Measurements from ENCODE around the gene FNDC11. TPM values are rescaled to one million over a fixed set of nuclear protein-coding genes. Genes with fewer than 3 reads are reported as not detected.

The FNDC11 gene
- total and polyA plus RNA-seq, 10 donors, result 0.33 to 2.0 (median 1.00) TPM

GRCh38 chr20:63541371-63541770 lies 12.6 kb upstream of the FNDC11 start:
- Histone ChIP-seq H3K36me3 (no peaks in the 10 kb centered on the region), H3K9me3 (no peaks in the 10 kb centered on the region), H3K27me3 (replicated peaks in 1 of 7) (peaks cover 0 to 3% (median 0%) of the 10 kb centered on the region in 7 donors), H3K4me3 (peak overlapping the region in 1 of 8 donors; percentile 43), H3K27ac (peak overlapping the region in 7 of 8 donors; percentile 54 to 88 (median 79)), H3K4me1 (peaks cover 24 to 96% (median 71%) of the 10 kb centered on the region in 6 donors)
- no peak for DNase-seq
- 91 to 97% (median 92%) methylated on average over 7 to 28 of the region's 28 CpGs for WGBS, 5 donors
- no peak for TF ChIP-seq CTCF (IDR thresholded peaks at IDR 0.05 in 8 of 11, conservative IDR thresholded peaks at IDR 0.05 in 3 of 11)
- TF ChIP-seq POLR2A (IDR thresholded peaks at IDR 0.05), result no peak
- TF ChIP-seq POLR2AphosphoS5 (IDR thresholded peaks at IDR 0.05), result no peak
- intact Hi-C loops (cut with DNase I; ENCODE audit: low total_unique reads), result no loop called here

GRCh38 chr20:63542031-63542559 lies 11.9 kb upstream of the FNDC11 start:
- H3K36me3 ChIP-seq, result no peaks in the 10 kb centered on the region
- 63 to 83% (median 74%) methylated on average over 13 to 36 of the region's 36 CpGs for WGBS, 5 donors
- peak; percentile 91 for DNase-seq
- H3K27me3 ChIP-seq (replicated peaks in 1 of 7), result peaks cover 0 to 10% (median 0%) of the 10 kb centered on the region in 7 donors
- H3K9me3 ChIP-seq, result no peaks in the 10 kb centered on the region
- H3K27ac ChIP-seq, result peak overlapping the region; percentile 54 to 88 (median 74)
- H3K4me3 ChIP-seq, result peak overlapping the region in 2 of 8 donors; percentile 4 to 43
- TF ChIP-seq POLR2A (IDR thresholded peaks at IDR 0.05), result no peak
- no peak for TF ChIP-seq CTCF (IDR thresholded peaks at IDR 0.05 in 8 of 11, conservative IDR thresholded peaks at IDR 0.05 in 3 of 11)
- peak; percentile 73 to 91 (median 85) for TF ChIP-seq POLR2AphosphoS5 (IDR thresholded peaks at IDR 0.05)
- intact Hi-C loops (cut with DNase I; ENCODE audit: low total_unique reads), result no loop called here
- peaks cover 17 to 95% (median 67%) of the 10 kb centered on the region in 6 donors for H3K4me1 ChIP-seq

GRCh38 chr20:63542696-63543095 lies 11.3 kb upstream of the FNDC11 start:
- Histone ChIP-seq H3K9me3 (no peaks in the 10 kb centered on the region), H3K27me3 (replicated peaks in 1 of 7) (peaks cover 0 to 16% (median 0%) of the 10 kb centered on the region in 7 donors), H3K4me1 (peaks cover 11 to 95% (median 67%) of the 10 kb centered on the region in 6 donors), H3K4me3 (peak overlapping the region in 2 of 8 donors; percentile 4 to 43), H3K36me3 (no peaks in the 10 kb centered on the region), H3K27ac (peak overlapping the region in 7 of 8 donors; percentile 63 to 88 (median 79))
- TF ChIP-seq POLR2A (IDR thresholded peaks at IDR 0.05) (no peak), CTCF (IDR thresholded peaks at IDR 0.05 in 8 of 11, conservative IDR thresholded peaks at IDR 0.05 in 3 of 11) (no peak), POLR2AphosphoS5 (IDR thresholded peaks at IDR 0.05) (peak in 2 of 3 donors; percentile 6 to 22)
- DNase-seq, result peak; percentile 88
- intact Hi-C loops (cut with DNase I; ENCODE audit: low total_unique reads), result no loop called here
- WGBS, 5 donors, result 58 to 79% (median 67%) methylated on average over 8 to 10 of the region's 10 CpGs

- peaks cover 0 to 21% (median 0%) of the 10 kb centered on the region in 7 donors for H3K27me3 ChIP-seq (replicated peaks in 1 of 7)
- H3K9me3 ChIP-seq, result no peaks in the 10 kb centered on the region
- H3K27ac ChIP-seq, result peak overlapping the region in 5 of 8 donors; percentile 69 to 88 (median 84)
- peak overlapping the region in 1 of 8 donors; percentile 43 for H3K4me3 ChIP-seq
- H3K36me3 ChIP-seq, result no peaks in the 10 kb centered on the region
- no peak for DNase-seq
- 77 to 88% (median 82%) methylated on average over 3 to 10 of the region's 10 CpGs for WGBS, 5 donors
- intact Hi-C loops (cut with DNase I; ENCODE audit: low total_unique reads), result no loop called here
- no peak for TF ChIP-seq POLR2AphosphoS5 (IDR thresholded peaks at IDR 0.05)
- TF ChIP-seq CTCF (IDR thresholded peaks at IDR 0.05 in 8 of 11, conservative IDR thresholded peaks at IDR 0.05 in 3 of 11), result no peak
- no peak for TF ChIP-seq POLR2A (IDR thresholded peaks at IDR 0.05)
- H3K4me1 ChIP-seq, result peaks cover 13 to 95% (median 67%) of the 10 kb centered on the region in 6 donors
Observed at GRCh38 chr20:63543131-63543530, 10.8 kb upstream of the FNDC11 start.
